ENCODE measurements around the gene OLFML1.

OLFML1 gene

DNA sequence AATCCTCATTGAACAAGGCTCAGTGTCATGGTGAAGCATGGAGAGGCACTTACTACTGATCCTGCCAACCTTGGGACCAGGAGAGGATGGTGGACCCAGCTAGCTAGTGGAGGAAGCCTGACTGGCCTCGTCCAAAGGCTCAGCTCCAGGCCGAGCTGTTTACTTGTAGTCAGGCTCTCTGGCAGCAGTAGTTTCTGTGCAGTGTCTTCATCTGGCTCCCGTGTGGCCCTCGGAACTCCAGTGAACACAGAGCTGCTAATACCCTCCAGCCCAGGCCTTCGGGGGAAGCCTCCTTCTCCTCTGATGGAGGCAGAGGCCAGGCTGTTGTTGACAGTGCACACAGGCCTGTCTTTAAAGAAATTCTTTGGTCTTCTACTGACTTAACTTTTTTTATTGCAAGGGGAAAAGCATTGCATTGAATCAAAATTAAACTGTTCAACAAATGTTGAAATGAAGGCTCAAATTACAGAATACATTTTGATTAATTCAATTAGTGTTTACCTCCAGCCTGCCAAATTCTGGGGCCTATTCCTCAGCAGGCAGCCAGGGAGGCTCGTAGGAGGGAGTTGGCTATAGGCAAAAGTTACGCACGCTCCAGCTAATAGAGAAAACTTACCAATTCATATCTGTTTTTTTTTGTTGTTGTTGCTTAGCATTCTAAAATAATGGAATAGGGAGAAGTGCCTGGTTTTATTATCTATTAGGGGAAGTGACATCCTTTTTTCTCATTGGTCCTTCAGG, 47.3 kb downstream of the OLFML1 start:
- no peak for DNase-seq (ENCODE audit: low read depth, low spot score)

GRCh38 chr11:7533199-7534041, 48.1 kb downstream of the OLFML1 start:
- DNase-seq (ENCODE audit: low read depth, low spot score) = no peak

DNA sequence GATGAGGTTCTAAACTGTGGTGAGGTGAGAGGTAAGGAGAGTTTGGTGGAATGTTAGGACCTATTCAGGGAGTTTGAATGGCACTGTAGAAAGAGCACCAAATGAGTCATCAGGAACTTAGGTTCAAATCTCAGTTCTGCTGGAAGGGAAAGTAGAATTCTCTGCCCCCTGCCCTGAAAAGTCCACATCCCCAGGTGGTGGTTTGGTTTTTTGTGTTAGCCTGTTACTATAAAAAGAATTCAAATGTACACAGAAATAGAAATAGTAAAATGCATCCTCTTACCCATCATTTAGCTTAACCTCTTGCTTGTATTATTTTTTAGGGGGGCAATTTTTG, 48.7 kb downstream of the OLFML1 start:
- DNase-seq (ENCODE audit: low read depth, low spot score) = no peak

DNA sequence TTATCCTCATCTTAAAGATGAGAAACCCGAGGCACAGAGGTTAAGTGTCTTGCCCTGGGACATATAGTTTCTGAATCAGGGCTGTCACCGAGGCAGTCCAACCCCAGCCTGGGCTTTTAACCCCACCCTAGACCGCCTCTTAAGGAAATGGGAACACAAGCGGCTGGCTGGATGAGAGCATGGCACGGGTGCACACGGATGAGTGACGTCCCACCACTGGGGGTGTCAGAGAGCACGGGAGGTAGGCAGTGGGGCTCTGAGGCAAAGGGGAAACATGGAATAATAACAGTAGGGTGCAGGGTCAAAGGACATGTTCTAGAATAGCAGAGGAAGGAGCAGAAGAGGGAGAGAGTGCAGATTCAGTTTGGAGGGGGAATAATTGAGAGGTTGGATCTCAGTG, 50.8 kb downstream of the OLFML1 start:
- DNase-seq (ENCODE audit: low read depth, low spot score) = no peak

GRCh38 chr11:7537265-7537664, 52.0 kb downstream of the OLFML1 start:
- DNase-seq (ENCODE audit: low read depth, low spot score) = no peak

DNA sequence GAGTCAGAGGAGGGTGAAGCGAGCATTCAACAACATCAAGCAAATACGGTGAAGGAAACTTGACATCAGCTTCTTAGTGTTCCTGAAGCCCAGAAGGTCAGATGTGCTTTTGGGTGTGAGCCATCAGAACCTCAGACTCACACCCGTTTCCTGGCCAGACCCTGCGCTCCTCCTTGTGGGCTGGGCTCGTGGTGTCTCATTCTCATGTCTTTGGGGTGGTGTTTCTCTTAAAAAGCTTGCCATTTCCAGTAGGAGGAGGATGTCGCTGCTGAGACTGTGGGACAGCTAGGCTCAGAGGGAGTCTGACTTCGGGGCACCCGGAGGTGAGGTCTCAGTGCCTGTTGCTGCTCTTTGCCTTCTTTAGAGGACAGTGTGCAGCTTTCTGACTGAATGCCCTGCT, 52.7 kb downstream of the OLFML1 start:
- no peak for DNase-seq (ENCODE audit: low read depth, low spot score)

DNA sequence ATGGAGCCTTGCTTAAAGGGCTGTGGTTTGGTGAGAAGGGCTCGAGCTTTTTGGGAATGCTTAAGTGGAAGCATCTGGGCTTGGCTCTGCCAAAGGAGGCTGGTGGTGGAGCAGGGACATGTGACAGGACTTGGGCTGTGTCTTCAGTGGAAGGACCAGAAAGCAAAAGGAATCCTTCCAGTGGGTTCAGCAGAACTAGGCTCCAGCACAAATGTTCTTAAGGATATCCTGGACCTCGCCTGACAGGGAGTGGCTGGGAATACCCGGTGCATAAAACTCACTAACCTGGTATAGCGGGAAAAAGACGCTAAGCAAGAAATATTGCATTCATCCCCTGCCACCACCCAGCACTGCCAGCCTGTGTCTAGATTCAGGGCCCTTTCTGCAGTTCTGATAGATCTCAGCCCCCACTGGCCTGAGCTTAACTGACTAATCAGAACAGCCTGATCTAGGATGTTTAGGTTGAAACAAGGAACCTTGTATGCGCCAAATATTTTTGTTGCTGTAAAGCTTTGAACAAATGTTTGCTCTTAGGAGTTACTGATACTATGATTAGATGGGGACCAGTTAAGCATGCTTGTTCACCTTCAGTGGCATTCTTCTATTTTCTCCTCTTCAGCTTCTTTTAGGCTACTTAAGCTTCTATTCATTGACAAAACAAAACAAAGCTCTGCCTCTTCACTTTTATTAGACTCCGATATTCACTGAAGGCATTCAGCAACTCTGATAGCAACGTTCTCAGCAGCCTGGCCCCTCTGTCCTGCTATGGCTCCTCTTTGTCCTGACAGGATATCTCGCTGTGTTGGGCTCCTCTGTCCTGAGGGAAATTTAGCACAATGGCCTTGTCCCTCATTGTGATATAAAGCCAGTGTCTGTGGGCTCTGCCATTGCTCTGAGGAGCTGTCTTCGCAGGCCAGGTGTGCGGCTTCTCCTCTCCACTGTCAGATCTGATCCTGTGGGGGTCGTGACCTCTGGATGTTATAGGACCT, 53.5 kb downstream of the OLFML1 start:
- no peak for DNase-seq (ENCODE audit: low read depth, low spot score)

GRCh38 chr11:7540830-7541555, 55.7 kb downstream of the OLFML1 start:
- no peak for DNase-seq (ENCODE audit: low read depth, low spot score)

DNA sequence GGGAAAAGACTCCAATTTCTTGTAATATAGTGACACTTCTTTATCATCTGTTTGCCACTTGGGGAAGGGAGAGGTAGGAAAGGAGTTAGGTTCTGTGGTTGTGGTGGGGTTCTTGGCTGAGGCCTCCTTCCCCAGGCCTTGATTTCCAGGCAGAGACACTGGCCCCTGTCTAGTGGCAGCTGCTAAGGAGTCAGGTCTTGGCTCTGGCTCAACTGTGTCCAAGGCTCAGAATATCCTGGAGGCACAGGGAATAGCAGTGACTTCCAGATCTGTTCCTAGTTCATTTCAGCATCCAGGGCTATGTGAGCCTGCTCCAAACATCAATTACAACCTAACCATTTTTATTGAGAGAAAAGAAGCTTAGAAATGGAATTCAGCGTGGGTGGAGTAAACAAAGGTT, 58.0 kb downstream of the OLFML1 start:
- no peak for DNase-seq (ENCODE audit: low read depth, low spot score)

GRCh38 chr11:7544021-7544420, 58.7 kb downstream of the OLFML1 start:
- DNase-seq (ENCODE audit: low read depth, low spot score) = no peak

GRCh38 chr11:7545611-7546010, 60.3 kb downstream of the OLFML1 start:
- no peak for DNase-seq (ENCODE audit: low read depth, low spot score)

GRCh38 chr11:7546324-7546791, 61.1 kb downstream of the OLFML1 start:
- DNase-seq (ENCODE audit: low read depth, low spot score) = no peak

DNA sequence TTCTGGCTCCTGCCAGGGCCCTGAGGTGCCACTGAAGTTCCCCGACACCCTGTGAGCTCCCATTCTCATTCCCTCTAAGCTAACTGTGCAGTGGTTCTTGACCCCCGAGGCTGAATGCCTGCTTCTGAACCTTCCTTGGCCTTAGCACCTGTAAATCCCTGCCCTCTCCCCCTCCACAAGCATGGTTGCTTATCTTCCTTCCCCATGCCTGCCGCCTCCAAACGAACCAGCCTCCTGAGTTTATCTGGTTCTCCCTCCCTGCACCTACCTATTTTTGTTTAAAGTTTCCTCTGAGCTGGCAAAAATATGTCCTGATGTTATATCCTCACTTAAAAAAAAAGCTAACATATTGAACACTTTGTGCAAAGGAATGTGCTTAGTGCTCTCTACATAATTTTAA, 62.4 kb downstream of the OLFML1 start:
- DNase-seq (ENCODE audit: low read depth, low spot score) = no peak

DNA sequence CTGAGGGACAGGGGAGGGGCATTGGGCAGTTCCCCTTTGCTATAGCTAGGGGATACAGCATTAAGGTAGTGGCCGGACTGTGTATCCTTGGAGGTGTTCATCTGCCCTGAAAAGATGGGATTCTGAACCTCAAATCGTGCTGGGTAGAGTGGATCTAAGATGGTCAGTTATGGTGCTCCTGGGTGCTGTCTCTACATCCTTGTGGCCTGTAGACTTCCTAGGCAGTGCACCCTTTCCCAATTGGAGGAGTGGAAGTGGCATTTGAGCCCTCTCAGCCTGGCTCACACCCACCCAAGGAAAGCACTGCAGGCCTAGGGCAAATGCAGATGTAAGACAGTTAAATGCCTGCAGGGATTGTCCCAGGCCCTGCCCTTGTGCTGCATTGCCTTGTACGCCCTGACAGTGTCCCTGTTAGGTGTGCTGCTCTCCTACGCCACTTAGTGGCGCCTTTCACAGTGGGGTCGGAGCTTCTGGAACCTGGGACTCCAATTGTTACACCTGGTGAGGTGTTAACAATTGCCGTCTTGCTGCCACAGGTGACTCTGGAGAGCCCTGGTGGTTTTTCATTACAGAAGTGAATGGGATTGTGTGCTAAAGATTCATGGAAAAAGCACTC, 63.5 kb downstream of the OLFML1 start:
- no peak for DNase-seq (ENCODE audit: low read depth, low spot score)

DNA sequence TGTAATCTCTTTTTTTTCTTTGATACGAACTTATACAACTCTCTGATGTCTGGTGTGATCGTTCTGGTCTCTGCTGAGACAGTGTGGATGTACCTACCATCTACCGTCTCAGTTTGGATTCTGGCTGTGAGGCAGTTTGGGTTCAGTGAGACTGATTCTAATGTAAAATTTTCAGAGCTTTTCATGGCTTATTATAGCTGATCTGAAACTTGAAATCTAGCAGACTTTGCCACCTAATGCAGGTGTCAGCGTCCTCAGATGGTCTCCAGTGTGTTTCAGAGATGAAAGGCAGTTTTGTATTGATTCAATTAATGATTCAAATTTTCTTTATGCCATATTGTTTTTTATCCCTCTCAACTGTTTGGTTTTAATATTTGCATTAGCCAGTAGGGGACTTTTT, 64.4 kb downstream of the OLFML1 start:
- no peak for DNase-seq (ENCODE audit: low read depth, low spot score)

GRCh38 chr11:7551571-7551970, 66.3 kb downstream of the OLFML1 start:
- no peak for DNase-seq (ENCODE audit: low read depth, low spot score)

GRCh38 chr11:7552666-7553065, 67.4 kb downstream of the OLFML1 start:
- no peak for DNase-seq (ENCODE audit: low read depth, low spot score)

DNA sequence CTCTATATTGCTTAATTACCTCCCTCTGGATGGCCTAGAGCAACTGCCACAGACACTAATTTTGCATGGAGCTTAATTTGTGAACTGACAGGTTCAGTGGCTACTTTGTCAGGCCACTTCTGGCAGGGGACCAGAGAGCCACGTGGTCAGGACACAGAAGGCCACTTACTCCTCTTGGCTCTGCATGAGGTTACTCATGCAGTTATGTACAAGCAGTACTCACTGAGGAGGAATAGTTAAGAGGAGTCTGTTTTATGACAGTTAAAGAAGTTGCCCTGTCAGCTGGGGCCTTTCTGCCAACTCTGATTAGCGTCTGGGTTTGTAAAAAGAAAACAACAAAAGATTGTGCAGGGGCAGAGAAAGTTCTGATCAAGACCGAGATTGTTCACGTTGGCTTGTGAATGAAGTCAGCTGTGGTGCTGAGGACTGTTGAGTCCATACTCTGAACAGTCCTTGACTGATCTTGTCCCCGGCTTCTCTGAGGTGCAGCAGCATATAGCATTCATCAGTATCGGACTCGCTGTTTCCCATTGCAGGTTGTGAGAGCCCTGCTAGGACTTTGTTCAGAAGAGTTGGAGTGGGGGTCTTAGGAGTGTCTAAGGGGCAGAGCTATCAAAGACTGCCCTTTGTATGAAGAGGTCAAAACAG, 69.9 kb downstream of the OLFML1 start:
- no peak for DNase-seq (ENCODE audit: low read depth, low spot score)

DNA sequence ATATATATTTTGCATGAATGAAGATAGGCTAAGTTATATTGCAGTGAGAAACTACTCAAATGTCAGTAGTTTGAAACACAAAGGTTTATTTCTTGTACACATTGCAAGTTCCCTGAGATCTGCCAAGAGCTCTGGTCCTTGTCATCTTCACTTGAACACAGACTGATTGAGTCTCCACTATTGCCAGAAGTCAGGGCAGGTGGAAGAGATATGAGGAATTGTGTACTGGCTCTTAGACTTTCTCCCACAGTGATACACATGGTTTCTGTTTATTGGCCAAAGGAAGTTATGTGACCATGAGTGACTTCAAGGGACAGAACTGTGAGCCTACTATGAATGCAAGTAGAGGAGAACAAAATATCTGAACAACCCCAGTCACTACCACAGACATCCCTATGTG, 72.7 kb downstream of the OLFML1 start:
- no peak for DNase-seq (ENCODE audit: low read depth, low spot score)
